ENCODE results near the gene RFPL2.

DNA sequence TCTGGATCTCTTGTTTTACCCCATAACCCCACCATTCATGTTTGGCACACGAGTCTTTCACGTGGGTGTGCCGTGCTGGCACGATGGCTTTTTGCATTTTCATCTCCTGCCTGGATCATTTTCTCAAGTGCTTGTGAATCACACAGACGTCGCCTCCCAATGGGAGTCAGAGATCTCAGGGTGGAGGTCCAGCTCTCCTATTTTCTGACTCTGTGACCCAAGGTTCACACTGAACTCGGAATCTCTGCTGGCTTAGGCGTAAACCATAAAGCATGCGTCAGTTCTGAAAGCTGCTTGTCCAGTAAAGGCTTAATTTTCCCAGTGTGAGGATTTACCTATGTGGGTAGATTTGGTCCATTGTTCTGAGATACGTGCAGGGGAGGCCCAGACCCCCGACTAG lies 29.8 kb downstream of the RFPL2 start:
- TF ChIP-seq CTCF (IDR thresholded peaks at IDR 0.05; ENCODE audit: insufficient read depth, low read depth, low read length) (no peak), EZH2 (IDR thresholded peaks at IDR 0.05; ENCODE audit: insufficient read depth, low read length) (no peak)

Data from astrocyte (in vitro differentiated cells and primary cell).